Activated naive CD8-positive, alpha-beta T cell (primary cell): ENCODE results near the gene UBE2H.
A peak's percentile ranks its signal among the peaks of the same experiment; 100 is the strongest.

Source experiments
- H3K27ac Mint-ChIP-seq: one replicate; pipeline ENCODE4 v1.8.0; 2021; ENCODE audit warnings: mixed read lengths
- H3K27me3 Mint-ChIP-seq: one replicate; pipeline ENCODE4 v1.8.0; 2021; ENCODE audit warnings: mixed read lengths
- H3K36me3 Mint-ChIP-seq: one replicate; pipeline ENCODE4 v1.8.0; 2021; ENCODE audit warnings: mixed read lengths
- H3K4me1 Mint-ChIP-seq: one replicate; pipeline ENCODE4 v1.8.0; 2021; ENCODE audit warnings: low read depth, mixed read lengths
- H3K4me3 Mint-ChIP-seq: one replicate; pipeline ENCODE4 v1.8.0; 2021; ENCODE audit warnings: mild to moderate bottlenecking, mixed read lengths
- H3K9me3 Mint-ChIP-seq: one replicate; pipeline ENCODE4 v1.8.0; 2021; ENCODE audit warnings: low read depth, mixed read lengths

Gene UBE2H

DNA sequence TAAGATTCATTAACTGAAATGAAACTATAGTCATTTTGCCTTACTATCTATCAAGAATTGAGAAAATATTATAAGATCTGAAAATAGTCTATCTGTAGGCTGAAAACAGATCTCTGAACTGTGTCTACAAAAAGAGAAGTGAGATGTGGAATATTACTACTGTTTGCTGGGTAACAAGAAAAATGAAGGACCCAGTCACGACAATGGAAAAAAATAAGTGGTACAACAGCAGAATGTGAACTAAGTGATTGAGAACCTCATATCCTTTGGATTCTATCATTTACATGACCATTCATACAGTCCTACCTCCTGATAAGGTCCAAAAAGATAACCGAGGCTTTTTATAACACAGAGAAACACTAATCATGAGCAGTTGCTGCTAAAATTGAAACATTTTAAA is 94.3 kb downstream of the UBE2H start:
- Mint-ChIP-seq H3K36me3 (peaks cover 13% of the 10 kb centered on the region), H3K9me3 (no peaks in the 10 kb centered on the region), H3K27me3 (no peaks in the 10 kb centered on the region), H3K4me1 (peaks cover 86% of the 10 kb centered on the region), H3K4me3 (no peak overlapping the region), H3K27ac (no peak overlapping the region)

GRCh38 chr7:129857313-129857712 is 95.4 kb downstream of the UBE2H start:
- H3K27me3 Mint-ChIP-seq: no peaks in the 10 kb centered on the region
- peaks cover 13% of the 10 kb centered on the region for H3K36me3 Mint-ChIP-seq
- H3K9me3 Mint-ChIP-seq: no peaks in the 10 kb centered on the region
- no peak overlapping the region for H3K27ac Mint-ChIP-seq
- peaks cover 78% of the 10 kb centered on the region for H3K4me1 Mint-ChIP-seq
- H3K4me3 Mint-ChIP-seq: no peak overlapping the region

DNA sequence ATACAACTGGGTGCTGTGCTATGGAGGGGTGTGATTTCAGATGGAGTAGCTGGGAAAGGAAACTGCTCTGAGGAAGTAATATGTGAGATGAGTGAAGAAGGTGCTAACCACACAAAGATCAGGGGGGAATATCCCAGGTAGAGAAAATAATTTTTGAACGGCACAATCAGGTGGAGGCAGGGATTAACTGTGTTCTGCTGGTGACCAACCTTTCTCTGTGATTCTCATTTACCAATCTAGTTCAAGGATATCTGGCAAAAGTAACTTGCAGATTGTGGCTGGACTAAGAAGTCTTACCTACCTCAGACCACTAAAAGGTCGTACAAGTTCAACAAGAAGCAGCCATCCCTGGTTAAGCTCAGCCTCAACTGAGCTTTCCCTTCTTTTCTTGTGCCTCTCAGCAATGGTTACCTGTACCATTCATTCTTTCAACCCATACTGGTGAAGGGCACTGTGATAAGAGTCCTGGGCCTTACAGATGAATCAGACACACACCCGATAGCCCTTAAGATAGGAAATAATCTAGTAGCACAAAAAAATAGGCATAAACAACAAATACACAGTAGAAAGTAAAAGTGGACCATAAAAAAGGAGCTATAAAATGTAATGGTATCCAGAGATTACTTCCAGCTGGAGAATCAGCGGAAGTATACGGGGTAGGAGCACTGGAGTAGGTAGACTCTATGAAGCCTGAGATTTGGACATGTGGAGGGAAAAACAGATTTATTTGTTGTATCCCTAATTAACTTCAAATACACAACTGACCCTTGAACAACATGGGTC is 96.6 kb downstream of the UBE2H start:
- no peaks in the 10 kb centered on the region for H3K9me3 Mint-ChIP-seq
- H3K36me3 Mint-ChIP-seq: peaks cover 15% of the 10 kb centered on the region
- H3K27ac Mint-ChIP-seq: no peak overlapping the region
- H3K4me1 Mint-ChIP-seq: peaks cover 68% of the 10 kb centered on the region
- H3K27me3 Mint-ChIP-seq: no peaks in the 10 kb centered on the region
- H3K4me3 Mint-ChIP-seq: no peak overlapping the region

DNA sequence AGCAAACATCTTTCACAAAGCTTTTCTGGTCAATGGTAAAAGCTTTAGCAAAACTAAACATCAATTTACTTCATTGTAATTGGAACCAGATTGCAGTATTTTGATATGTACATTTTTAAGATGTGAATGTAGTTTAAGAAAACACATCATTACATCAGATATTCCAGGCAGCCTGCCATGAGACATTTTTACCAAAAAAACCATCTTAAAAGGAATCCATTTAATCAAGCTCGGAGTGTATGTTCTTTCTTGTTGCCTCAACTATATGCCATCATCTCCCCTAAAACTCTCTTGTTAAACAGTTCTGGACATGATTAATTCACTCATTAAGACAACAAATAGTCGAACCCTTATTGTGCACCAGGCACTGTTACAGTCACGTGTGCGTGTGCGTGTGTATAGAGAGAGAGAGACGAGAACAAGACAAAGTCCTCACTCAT is 97.5 kb downstream of the UBE2H start:
- Mint-ChIP-seq H3K4me1 (peaks cover 61% of the 10 kb centered on the region), H3K27ac (no peak overlapping the region), H3K4me3 (no peak overlapping the region), H3K36me3 (peaks cover 15% of the 10 kb centered on the region), H3K9me3 (no peaks in the 10 kb centered on the region), H3K27me3 (no peaks in the 10 kb centered on the region)

- Mint-ChIP-seq H3K4me1 (peaks cover 53% of the 10 kb centered on the region), H3K4me3 (no peak overlapping the region), H3K36me3 (peaks cover 15% of the 10 kb centered on the region), H3K9me3 (no peaks in the 10 kb centered on the region), H3K27me3 (no peaks in the 10 kb centered on the region), H3K27ac (no peak overlapping the region)
These were observed 98.4 kb downstream of the UBE2H start for GRCh38 chr7:129854401-129854800.

GRCh38 chr7:129853661-129854268 is 99.0 kb downstream of the UBE2H start:
- H3K4me1 Mint-ChIP-seq: peaks cover 47% of the 10 kb centered on the region
- no peak overlapping the region for H3K27ac Mint-ChIP-seq
- no peaks in the 10 kb centered on the region for H3K27me3 Mint-ChIP-seq
- H3K36me3 Mint-ChIP-seq: peaks cover 15% of the 10 kb centered on the region
- H3K4me3 Mint-ChIP-seq: no peak overlapping the region
- no peaks in the 10 kb centered on the region for H3K9me3 Mint-ChIP-seq

DNA sequence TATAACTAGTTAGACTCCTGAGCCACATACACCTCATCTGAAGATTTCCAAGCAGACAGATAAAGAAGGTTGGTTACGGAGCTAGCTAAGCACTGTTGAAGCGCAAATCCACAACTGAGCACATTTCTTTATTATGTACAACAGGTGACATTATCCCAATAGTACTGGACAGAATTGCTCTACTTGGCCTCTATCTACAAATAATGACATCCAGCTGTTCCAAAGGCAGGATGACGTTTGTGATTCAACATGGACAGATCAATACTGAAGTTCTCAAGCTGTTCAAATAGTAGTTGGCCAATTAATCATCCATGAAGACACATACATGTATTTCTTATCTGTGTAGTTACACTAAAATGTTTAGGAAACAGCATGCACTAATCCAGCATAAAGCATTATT is 101.0 kb downstream of the UBE2H start:
- H3K4me3 Mint-ChIP-seq: no peak overlapping the region
- no peaks in the 10 kb centered on the region for H3K27me3 Mint-ChIP-seq
- H3K4me1 Mint-ChIP-seq: peaks cover 44% of the 10 kb centered on the region
- H3K27ac Mint-ChIP-seq: no peak overlapping the region
- no peaks in the 10 kb centered on the region for H3K9me3 Mint-ChIP-seq
- peaks cover 12% of the 10 kb centered on the region for H3K36me3 Mint-ChIP-seq

DNA sequence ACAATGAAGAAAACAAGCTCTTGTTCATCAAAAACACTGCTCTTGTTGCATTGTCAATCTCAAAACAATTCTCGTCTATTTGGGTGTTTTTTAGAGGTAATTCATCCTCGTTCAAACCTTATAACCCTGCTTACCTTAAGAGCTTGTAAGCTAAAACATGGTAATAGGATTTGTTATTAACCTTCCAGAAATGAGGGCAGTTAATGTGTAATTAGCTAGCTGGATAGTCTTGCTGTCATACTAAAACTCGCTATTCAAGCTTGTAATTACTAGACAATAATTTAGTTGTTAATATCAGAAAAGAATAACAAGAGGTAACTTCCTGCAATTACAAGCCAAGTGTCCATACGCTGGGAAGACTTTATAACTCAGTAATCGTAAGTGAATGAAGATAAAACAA is 101.6 kb downstream of the UBE2H start:
- H3K9me3 Mint-ChIP-seq: no peaks in the 10 kb centered on the region
- H3K4me3 Mint-ChIP-seq: no peak overlapping the region
- H3K4me1 Mint-ChIP-seq: peaks cover 43% of the 10 kb centered on the region
- peaks cover 9% of the 10 kb centered on the region for H3K36me3 Mint-ChIP-seq
- H3K27ac Mint-ChIP-seq: no peak overlapping the region
- H3K27me3 Mint-ChIP-seq: no peaks in the 10 kb centered on the region

GRCh38 chr7:129848436-129848835 is 104.3 kb downstream of the UBE2H start:
- Mint-ChIP-seq H3K9me3 (no peaks in the 10 kb centered on the region), H3K4me3 (no peak overlapping the region), H3K27me3 (no peaks in the 10 kb centered on the region), H3K4me1 (peaks cover 41% of the 10 kb centered on the region), H3K27ac (no peak overlapping the region), H3K36me3 (peaks cover 3% of the 10 kb centered on the region)

- Mint-ChIP-seq H3K4me1 (peaks cover 52% of the 10 kb centered on the region), H3K9me3 (no peaks in the 10 kb centered on the region), H3K27me3 (no peaks in the 10 kb centered on the region), H3K27ac (no peak overlapping the region), H3K36me3 (no peaks in the 10 kb centered on the region), H3K4me3 (no peak overlapping the region)
These were observed 106.8 kb downstream of the UBE2H start for GRCh38 chr7:129845972-129846327.

- no peak overlapping the region for H3K4me3 Mint-ChIP-seq
- H3K27ac Mint-ChIP-seq: peak overlapping the region; percentile 17
- no peaks in the 10 kb centered on the region for H3K27me3 Mint-ChIP-seq
- H3K36me3 Mint-ChIP-seq: no peaks in the 10 kb centered on the region
- H3K9me3 Mint-ChIP-seq: no peaks in the 10 kb centered on the region
- peaks cover 58% of the 10 kb centered on the region for H3K4me1 Mint-ChIP-seq
These were observed 107.4 kb downstream of the UBE2H start for GRCh38 chr7:129845178-129845971.

DNA sequence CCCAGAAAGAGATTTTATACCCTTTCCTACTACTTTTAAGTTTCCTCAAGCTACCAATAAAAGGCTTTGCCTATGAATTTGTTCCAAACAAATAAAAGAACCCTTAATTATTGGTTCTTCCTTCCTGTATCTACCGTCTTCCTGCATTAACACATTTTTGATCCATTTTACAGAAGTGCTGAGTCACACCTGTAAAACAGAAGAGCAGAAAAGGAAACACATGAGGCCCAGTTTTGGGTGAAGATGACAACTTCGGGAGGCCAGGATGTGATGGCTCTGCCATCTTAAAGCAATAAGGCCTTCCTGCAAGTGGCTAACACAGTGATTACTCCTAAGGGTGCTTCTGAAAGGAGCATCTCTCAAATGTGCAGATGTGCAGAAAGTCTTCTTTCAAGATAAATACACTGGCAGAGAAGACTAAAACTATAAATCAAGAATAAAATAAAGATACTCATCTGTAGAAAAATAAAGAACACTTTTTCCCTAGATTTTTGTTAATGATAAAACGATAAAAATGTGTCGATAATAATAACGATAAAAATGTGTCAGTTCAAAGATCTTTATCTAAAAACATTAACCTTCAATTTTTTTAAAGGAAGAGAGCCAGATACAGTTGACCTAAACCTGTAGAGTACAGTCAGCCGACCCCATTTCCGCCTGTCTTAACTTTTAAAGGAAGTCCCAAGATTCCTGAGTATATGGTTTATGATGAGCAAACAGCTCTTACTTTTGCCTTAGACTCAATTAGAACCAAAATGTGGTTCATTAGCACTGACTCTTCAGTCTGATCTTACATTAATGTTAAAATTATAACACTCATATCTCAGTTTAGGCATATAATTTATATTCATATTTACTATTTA is 108.6 kb downstream of the UBE2H start:
- peak overlapping the region; percentile 28 for H3K4me3 Mint-ChIP-seq
- H3K4me1 Mint-ChIP-seq: peaks cover 60% of the 10 kb centered on the region
- no peaks in the 10 kb centered on the region for H3K9me3 Mint-ChIP-seq
- no peaks in the 10 kb centered on the region for H3K27me3 Mint-ChIP-seq
- H3K27ac Mint-ChIP-seq: peak overlapping the region; percentile 22
- H3K36me3 Mint-ChIP-seq: no peaks in the 10 kb centered on the region

- Mint-ChIP-seq H3K4me1 (peaks cover 60% of the 10 kb centered on the region), H3K27ac (peak overlapping the region; percentile 22), H3K27me3 (no peaks in the 10 kb centered on the region), H3K9me3 (no peaks in the 10 kb centered on the region), H3K4me3 (no peak overlapping the region), H3K36me3 (no peaks in the 10 kb centered on the region)
These were observed 109.3 kb downstream of the UBE2H start for GRCh38 chr7:129843365-129843898.

- H3K27me3 Mint-ChIP-seq: no peaks in the 10 kb centered on the region
- no peaks in the 10 kb centered on the region for H3K9me3 Mint-ChIP-seq
- H3K36me3 Mint-ChIP-seq: no peaks in the 10 kb centered on the region
- peaks cover 47% of the 10 kb centered on the region for H3K4me1 Mint-ChIP-seq
- peak overlapping the region; percentile 72 for H3K27ac Mint-ChIP-seq
- H3K4me3 Mint-ChIP-seq: peak overlapping the region; percentile 1
These were observed 111.3 kb downstream of the UBE2H start for GRCh38 chr7:129841465-129841864.
